Ascending aorta (tissue), 2 donors: ENCODE measurements around the gene SLC39A7. TPM values are rescaled to one million over a fixed set of nuclear protein-coding genes. Genes with fewer than 3 reads are reported as not detected.

Source experiments
- DNase-seq, 2 donors: peaks; one replicate each; pipeline ENCODE4 v3.0.0-alpha.2; 2019; ENCODE audit warnings: low spot score in 2 of 2
- H3K27ac ChIP-seq, 2 donors: fragments of 200-600 bp; sonication (generic); one replicate each; pipeline ENCODE4 v1.5.1; 2016 to 2017; ENCODE audit warnings: mild to moderate bottlenecking in 1 of 2
- H3K27me3 ChIP-seq: fragments of 200-600 bp; sonication (generic); one replicate; pipeline ENCODE4 v1.5.1; 2017
- H3K36me3 ChIP-seq, 2 donors: fragments of 200-600 bp; sonication (generic); one replicate each; pipeline ENCODE4 v1.5.1; 2016
- H3K4me1 ChIP-seq, 2 donors: fragments of 200-600 bp; sonication (generic); one replicate each; pipeline ENCODE4 v1.5.1; 2016 to 2017; ENCODE audit warnings: mild to moderate bottlenecking in 1 of 2
- H3K4me3 ChIP-seq, 2 donors: fragments of 200-600 bp; sonication (generic); one replicate each; pipeline ENCODE4 v1.5.1; 2016 to 2017; ENCODE audit warnings: mild to moderate bottlenecking in 1 of 2
- H3K9me3 ChIP-seq, 2 donors: fragments of 200-600 bp; sonication (generic); one replicate each; pipeline ENCODE4 v1.5.1; 2016
- intact Hi-C: fragments of 100-400 bp; cut with DNase I; formaldehyde crosslinking; loops from one replicate; pipeline ENCODE4 v1.15.1; 2023
- total RNA-seq: library from RNA; depleted of rRNA; stranded (reverse); fragments of >200 nt; gene quantifications from one replicate; pipeline ENCODE4 v1.1.0, GENCODE V29; 2016
- TF ChIP-seq, protein P1 (sequence below), 3 experiments: fragments of 200-600 bp in 2 of 3; fragments of 450-650 bp in 1 of 3; sonication (generic) in 2 of 3; IDR thresholded peaks; one replicate each; pipeline ENCODE4 v1.5.1; 2016 to 2019; ENCODE audit warnings: antibody characterized with exemption in 3 of 3, mild to moderate bottlenecking in 1 of 3, moderate library complexity in 1 of 3

SLC39A7 gene
- total RNA-seq, 1 donor from 2014 or later: 59.7 TPM

GRCh38 chr6:33176906-33177305 lies 23.8 kb upstream of the SLC39A7 start:
- no peak overlapping the region for H3K4me3 ChIP-seq
- DNase-seq: no peak
- no peaks in the 10 kb centered on the region for H3K36me3 ChIP-seq
- intact Hi-C loops: no loop called here
- no peaks in the 10 kb centered on the region for H3K4me1 ChIP-seq
- no peak overlapping the region for H3K27ac ChIP-seq
- H3K9me3 ChIP-seq: no peaks in the 10 kb centered on the region
- TF ChIP-seq, protein P1, sequence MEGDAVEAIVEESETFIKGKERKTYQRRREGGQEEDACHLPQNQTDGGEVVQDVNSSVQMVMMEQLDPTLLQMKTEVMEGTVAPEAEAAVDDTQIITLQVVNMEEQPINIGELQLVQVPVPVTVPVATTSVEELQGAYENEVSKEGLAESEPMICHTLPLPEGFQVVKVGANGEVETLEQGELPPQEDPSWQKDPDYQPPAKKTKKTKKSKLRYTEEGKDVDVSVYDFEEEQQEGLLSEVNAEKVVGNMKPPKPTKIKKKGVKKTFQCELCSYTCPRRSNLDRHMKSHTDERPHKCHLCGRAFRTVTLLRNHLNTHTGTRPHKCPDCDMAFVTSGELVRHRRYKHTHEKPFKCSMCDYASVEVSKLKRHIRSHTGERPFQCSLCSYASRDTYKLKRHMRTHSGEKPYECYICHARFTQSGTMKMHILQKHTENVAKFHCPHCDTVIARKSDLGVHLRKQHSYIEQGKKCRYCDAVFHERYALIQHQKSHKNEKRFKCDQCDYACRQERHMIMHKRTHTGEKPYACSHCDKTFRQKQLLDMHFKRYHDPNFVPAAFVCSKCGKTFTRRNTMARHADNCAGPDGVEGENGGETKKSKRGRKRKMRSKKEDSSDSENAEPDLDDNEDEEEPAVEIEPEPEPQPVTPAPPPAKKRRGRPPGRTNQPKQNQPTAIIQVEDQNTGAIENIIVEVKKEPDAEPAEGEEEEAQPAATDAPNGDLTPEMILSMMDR (IDR thresholded peaks at IDR 0.05): no peak
- no peaks in the 10 kb centered on the region for H3K27me3 ChIP-seq

GRCh38 chr6:33177552-33178446 lies 22.9 kb upstream of the SLC39A7 start:
- H3K4me1 ChIP-seq: no peaks in the 10 kb centered on the region
- TF ChIP-seq, protein P1 (IDR thresholded peaks at IDR 0.05): no peak
- H3K27me3 ChIP-seq: no peaks in the 10 kb centered on the region
- H3K27ac ChIP-seq: no peak overlapping the region
- no peaks in the 10 kb centered on the region for H3K9me3 ChIP-seq
- no peak overlapping the region for H3K4me3 ChIP-seq
- H3K36me3 ChIP-seq: no peaks in the 10 kb centered on the region
- intact Hi-C loops: no loop called here
- DNase-seq: no peak

GRCh38 chr6:33178755-33179475 lies 21.8 kb upstream of the SLC39A7 start:
- DNase-seq: no peak
- Histone ChIP-seq H3K27me3 (no peaks in the 10 kb centered on the region), H3K4me1 (no peaks in the 10 kb centered on the region), H3K36me3 (no peaks in the 10 kb centered on the region), H3K9me3 (no peaks in the 10 kb centered on the region), H3K27ac (no peak overlapping the region), H3K4me3 (no peak overlapping the region)
- intact Hi-C loops: no loop called here
- TF ChIP-seq, protein P1 (IDR thresholded peaks at IDR 0.05): no peak

DNA sequence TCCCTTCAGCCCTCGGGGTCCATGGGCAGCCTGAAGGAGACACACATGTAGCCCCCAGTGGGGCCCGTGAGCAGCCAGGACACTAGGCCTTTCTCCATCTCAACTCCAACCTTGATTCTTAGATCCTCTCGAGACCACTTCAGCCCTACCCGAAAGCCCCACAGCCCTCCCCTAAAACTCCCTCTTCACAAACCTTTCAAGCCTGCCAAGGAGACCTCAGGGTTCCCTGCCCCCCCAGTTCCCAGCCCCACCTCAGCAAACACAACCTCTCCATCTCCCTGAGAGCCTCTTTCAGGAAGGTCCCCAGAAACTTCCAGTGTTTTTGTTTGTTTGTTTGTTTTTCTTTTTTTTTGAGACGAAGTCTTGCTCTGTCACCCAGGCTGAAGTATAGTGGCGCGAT lies 19.5 kb upstream of the SLC39A7 start:
- TF ChIP-seq, protein P1 (IDR thresholded peaks at IDR 0.05): no peak
- Histone ChIP-seq H3K9me3 (no peaks in the 10 kb centered on the region), H3K27ac (no peak overlapping the region), H3K4me1 (no peaks in the 10 kb centered on the region), H3K4me3 (no peak overlapping the region), H3K27me3 (no peaks in the 10 kb centered on the region), H3K36me3 (no peaks in the 10 kb centered on the region)
- no peak for DNase-seq
- intact Hi-C loops: no loop called here

GRCh38 chr6:33183071-33183683 lies 17.5 kb upstream of the SLC39A7 start:
- Histone ChIP-seq H3K9me3 (no peaks in the 10 kb centered on the region), H3K4me3 (no peak overlapping the region), H3K27ac (no peak overlapping the region), H3K4me1 (no peaks in the 10 kb centered on the region), H3K27me3 (no peaks in the 10 kb centered on the region), H3K36me3 (no peaks in the 10 kb centered on the region)
- intact Hi-C loops: no loop called here
- TF ChIP-seq, protein P1 (IDR thresholded peaks at IDR 0.05): no peak
- DNase-seq: no peak
